ENCODE data around the gene NAGLU.
A peak's percentile ranks its signal among the peaks of the same experiment; 100 is the strongest.

DNA sequence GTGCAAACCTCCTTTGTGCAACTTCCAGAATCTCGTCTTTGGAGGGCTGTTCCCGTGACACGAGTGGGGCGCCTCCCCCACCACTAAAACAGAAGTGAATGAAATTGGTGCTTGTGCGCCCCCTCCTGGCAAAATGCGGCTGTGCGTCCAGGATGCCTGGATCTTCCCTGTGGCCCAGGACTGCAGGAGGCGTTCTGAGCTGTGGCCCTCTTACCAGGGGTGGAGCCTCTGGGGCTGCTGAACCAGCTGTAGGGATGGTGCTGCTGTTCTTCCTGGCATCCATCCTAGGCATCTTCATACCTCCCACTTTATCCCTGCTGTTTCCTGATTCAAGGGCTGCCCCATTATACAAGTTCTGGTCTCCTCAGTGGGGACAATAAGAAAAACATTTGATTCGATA lies 18.5 kb upstream of the NAGLU start:
- TF ChIP-seq, protein P1, sequence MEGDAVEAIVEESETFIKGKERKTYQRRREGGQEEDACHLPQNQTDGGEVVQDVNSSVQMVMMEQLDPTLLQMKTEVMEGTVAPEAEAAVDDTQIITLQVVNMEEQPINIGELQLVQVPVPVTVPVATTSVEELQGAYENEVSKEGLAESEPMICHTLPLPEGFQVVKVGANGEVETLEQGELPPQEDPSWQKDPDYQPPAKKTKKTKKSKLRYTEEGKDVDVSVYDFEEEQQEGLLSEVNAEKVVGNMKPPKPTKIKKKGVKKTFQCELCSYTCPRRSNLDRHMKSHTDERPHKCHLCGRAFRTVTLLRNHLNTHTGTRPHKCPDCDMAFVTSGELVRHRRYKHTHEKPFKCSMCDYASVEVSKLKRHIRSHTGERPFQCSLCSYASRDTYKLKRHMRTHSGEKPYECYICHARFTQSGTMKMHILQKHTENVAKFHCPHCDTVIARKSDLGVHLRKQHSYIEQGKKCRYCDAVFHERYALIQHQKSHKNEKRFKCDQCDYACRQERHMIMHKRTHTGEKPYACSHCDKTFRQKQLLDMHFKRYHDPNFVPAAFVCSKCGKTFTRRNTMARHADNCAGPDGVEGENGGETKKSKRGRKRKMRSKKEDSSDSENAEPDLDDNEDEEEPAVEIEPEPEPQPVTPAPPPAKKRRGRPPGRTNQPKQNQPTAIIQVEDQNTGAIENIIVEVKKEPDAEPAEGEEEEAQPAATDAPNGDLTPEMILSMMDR (conservative IDR thresholded peaks at IDR 0.05): peak; percentile 98
- TF ChIP-seq ZFX (IDR thresholded peaks at IDR 0.05): no peak

Measured in C4-2B (cell line).